Fibroblast of lung (primary cell): ENCODE measurements around the gene UBE3D.

Source experiments
- EZH2 ChIP-seq: IDR thresholded peaks from 2 replicates; pipeline ENCODE4 v1.5.1; 2012; ENCODE audit warnings: low read length, control low read depth, mild to moderate bottlenecking; ENCODE audit errors: missing control alignments
- TF ChIP-seq, protein P1 (sequence below), 2 donors: IDR thresholded peaks in 1 of 2; conservative IDR thresholded peaks in 1 of 2; 1 replicate in 1 of 2; 2 replicates in 1 of 2; pipeline ENCODE4 v1.5.1; 2011 to 2012; ENCODE audit warnings: low read length in 2 of 2, control low read depth in 1 of 2, inconsistent platforms in 1 of 2, low read depth in 1 of 2, mild to moderate bottlenecking in 1 of 2

DNA sequence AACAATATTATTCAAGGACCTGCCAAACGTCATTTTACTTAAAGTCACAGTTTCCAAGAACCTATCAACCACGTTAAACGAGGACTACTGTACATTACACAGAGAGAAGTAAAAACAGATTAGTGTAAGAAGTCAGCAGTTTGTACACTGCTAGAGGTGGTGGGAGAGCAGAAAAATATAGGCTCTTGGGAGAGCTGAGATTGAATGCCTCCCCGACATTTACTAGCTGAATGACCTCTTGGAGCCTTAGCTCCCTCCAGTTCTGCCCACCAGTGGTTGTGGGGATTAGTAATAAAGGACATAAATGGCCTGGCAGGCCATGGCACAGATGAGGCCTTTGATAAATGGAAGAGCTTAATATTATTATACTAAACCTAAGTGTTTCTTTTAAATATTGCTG, 161.4 kb downstream of the UBE3D start:
- TF ChIP-seq, protein P1, sequence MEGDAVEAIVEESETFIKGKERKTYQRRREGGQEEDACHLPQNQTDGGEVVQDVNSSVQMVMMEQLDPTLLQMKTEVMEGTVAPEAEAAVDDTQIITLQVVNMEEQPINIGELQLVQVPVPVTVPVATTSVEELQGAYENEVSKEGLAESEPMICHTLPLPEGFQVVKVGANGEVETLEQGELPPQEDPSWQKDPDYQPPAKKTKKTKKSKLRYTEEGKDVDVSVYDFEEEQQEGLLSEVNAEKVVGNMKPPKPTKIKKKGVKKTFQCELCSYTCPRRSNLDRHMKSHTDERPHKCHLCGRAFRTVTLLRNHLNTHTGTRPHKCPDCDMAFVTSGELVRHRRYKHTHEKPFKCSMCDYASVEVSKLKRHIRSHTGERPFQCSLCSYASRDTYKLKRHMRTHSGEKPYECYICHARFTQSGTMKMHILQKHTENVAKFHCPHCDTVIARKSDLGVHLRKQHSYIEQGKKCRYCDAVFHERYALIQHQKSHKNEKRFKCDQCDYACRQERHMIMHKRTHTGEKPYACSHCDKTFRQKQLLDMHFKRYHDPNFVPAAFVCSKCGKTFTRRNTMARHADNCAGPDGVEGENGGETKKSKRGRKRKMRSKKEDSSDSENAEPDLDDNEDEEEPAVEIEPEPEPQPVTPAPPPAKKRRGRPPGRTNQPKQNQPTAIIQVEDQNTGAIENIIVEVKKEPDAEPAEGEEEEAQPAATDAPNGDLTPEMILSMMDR (conservative IDR thresholded peaks at IDR 0.05 in 1 of 2, IDR thresholded peaks at IDR 0.05 in 1 of 2; ENCODE audit: low read depth in 1 of 2, low read length in 2 of 2) = no peak
- no peak for TF ChIP-seq EZH2
